GM21367 (cell line): ENCODE measurements around the gene ARL6IP1.

Experiments
- ATAC-seq: cut with Tn5 transposase; IDR thresholded peaks from one replicate; pipeline ENCODE4 v1.9.1; 2021; ENCODE audit not compliant: unreplicated experiment

The ARL6IP1 gene

GRCh38 chr16:18801145-18801972, at the start of gene ARL6IP1:
TSS of gene ARL6IP1 (minus strand) at chr16:18801549. CDS start at chr16:18801466, 83 bp downstream.
- peak; percentile 87 for ATAC-seq

GRCh38 chr16:18846416-18846815, 45.1 kb upstream of the ARL6IP1 start:
- ATAC-seq = no peak

- ATAC-seq = no peak
Observed at GRCh38 chr16:18842565-18842964, 41.2 kb upstream of the ARL6IP1 start.

- no peak for ATAC-seq
Observed at GRCh38 chr16:18841833-18842525, 40.6 kb upstream of the ARL6IP1 start.

- no peak for ATAC-seq
Observed at GRCh38 chr16:18839555-18839954, 38.2 kb upstream of the ARL6IP1 start.

GRCh38 chr16:18836702-18837101, 35.4 kb upstream of the ARL6IP1 start:
- ATAC-seq = no peak

- ATAC-seq = no peak
Observed at GRCh38 chr16:18834864-18835263, 33.5 kb upstream of the ARL6IP1 start.

- no peak for ATAC-seq
Observed at GRCh38 chr16:18833707-18834505, 32.6 kb upstream of the ARL6IP1 start.

GRCh38 chr16:18832613-18833012, 31.3 kb upstream of the ARL6IP1 start:
- ATAC-seq = no peak

- no peak for ATAC-seq
Observed at GRCh38 chr16:18832006-18832405, 30.7 kb upstream of the ARL6IP1 start.

DNA sequence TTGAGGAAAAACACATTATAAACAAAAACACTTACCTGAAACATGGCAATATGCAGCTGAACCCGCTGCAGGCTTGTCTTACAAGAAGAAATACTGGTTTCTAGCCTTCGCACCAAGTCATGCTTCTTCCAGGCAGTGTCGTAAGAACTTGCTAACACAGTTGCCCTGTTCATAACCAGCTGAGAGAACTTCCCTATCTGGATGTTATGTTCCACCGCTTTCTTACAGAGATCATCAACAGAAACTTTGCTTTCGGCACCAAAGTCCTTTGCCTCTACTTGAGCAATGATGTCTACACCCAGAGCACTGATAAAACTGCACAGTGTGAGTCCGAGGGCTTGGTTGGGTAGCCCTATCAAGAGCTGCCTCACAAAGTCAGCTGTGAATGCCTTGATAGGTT, 27.9 kb upstream of the ARL6IP1 start:
- ATAC-seq = no peak

GRCh38 chr16:18827890-18828289, 26.5 kb upstream of the ARL6IP1 start:
- ATAC-seq = no peak

DNA sequence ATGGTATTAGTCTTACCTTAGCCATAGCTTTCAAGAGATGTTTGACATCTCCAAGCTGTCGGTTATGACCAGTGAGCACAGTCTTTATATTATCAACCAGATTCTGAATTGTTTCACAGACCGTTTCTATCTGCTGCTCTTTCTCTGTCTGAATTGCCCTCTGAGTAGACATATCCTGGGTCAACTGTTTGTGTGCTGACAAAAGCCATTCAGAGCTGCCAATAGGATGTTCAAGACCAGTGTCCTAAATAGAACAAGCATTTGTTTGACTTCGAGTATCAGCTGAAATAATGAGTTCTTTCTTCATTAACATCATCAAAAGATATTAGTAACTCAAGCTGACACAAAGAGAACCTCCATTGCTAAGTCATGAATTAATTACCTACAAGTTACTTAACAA, 14.9 kb upstream of the ARL6IP1 start:
- ATAC-seq = no peak

- ATAC-seq = no peak
Observed at GRCh38 chr16:18811925-18812324, 10.6 kb upstream of the ARL6IP1 start.

GRCh38 chr16:18809165-18809564, 7.8 kb upstream of the ARL6IP1 start:
- no peak for ATAC-seq

DNA sequence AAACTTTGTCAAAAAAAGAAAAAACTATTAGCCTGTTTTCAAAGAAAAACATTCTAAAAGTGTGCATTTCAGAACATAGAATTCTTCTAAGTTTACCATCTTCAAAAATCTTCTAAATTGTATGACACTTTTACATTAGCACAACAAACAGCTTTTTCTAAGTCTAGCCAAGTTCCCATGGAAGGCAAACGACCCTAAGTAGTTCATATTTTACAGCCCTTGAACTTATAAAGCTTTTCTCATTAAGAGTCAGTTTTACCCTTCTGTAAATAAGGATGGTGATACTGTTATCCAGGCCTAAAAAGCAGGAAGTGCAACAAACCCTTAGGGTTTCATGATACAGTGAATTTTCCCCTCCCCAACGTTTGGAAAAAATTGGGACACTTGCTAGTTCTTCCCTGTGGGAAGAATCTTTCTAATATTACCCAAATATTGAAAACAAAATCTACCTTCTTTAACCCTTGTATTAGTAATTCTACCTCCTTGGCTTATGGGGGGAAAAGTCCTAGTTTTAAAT, 4.0 kb upstream of the ARL6IP1 start:
- no peak for ATAC-seq

GRCh38 chr16:18804540-18804939, 3.2 kb upstream of the ARL6IP1 start:
- ATAC-seq = no peak

- ATAC-seq = no peak
Observed at GRCh38 chr16:18803569-18804462, 2.5 kb upstream of the ARL6IP1 start.

GRCh38 chr16:18802767-18803343, 1.5 kb upstream of the ARL6IP1 start:
- ATAC-seq = no peak

DNA sequence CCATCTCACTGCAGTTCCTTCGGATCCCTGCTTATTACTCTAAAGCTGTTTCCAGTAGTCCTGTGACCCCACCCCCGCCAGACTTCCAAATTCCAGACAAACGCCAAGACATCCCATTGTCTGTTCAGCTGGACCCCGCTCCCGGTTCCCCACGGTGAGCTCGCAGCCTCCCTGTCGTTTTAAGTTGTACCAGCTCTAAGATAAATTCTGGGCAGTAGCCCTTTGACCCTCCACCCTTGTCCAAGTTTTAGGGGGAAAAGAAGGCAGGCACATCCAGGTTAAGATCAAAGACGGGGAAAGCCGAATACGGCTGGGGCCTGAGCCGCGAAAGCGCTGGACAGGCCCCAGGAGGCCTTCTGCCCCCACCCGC, 589 bp downstream of the ARL6IP1 start:
- no peak for ATAC-seq
